ENCODE measurements around the gene R3HDM2. TPM values are rescaled to one million over a fixed set of nuclear protein-coding genes. Genes with fewer than 3 reads are reported as not detected.

The R3HDM2 gene
- total RNA-seq, 1 experiment from 2014 or later: 45.4 TPM

- RAD21 ChIA-PET (ENCODE audit: low non-redundant PET in 1 of 2, low total read pairs in 2 of 2, uncharacterized antibody in 2 of 2, unreplicated experiment in 2 of 2): no interaction called here
- intact Hi-C loops (cut with micrococcal nuclease): no loop called here
- TF ChIP-seq SRF (IDR thresholded peaks at IDR 0.05; ENCODE audit: low read depth): no peak
Measured at GRCh38 chr12:57395121-57395520, 35.7 kb downstream of the R3HDM2 start.

GRCh38 chr12:57390174-57390573 lies 40.7 kb downstream of the R3HDM2 start:
- Histone ChIP-seq H3K9me3 (ENCODE audit: control insufficient read depth in 1 of 2, insufficient read depth in 1 of 2, low read depth in 1 of 2, low read length in 2 of 2) (no peaks in the 10 kb centered on the region), H3K79me2 (ENCODE audit: insufficient read depth, low read length) (no peaks in the 10 kb centered on the region), H3K4me3 (replicated peaks in 1 of 2; ENCODE audit: low read depth in 1 of 2, low read length in 2 of 2) (no peak overlapping the region), H3K27ac (ENCODE audit: low read depth, low read length) (no peak overlapping the region), H3K27me3 (ENCODE audit: insufficient read depth, low read length) (no peaks in the 10 kb centered on the region), H2AFZ (ENCODE audit: low read depth, low read length, poor library complexity, severe bottlenecking) (no peak overlapping the region), H3K9me2 (ENCODE audit: insufficient read depth) (no peaks in the 10 kb centered on the region), H3K4me2 (ENCODE audit: low read length) (no peak overlapping the region), H3K4me1 (ENCODE audit: control insufficient read depth in 1 of 2, insufficient read depth in 2 of 2, low read length in 2 of 2) (peaks cover 0 to 20% of the 10 kb centered on the region in 2 experiments; a peak in 2 of 4 replicates), H3K9ac (ENCODE audit: low read length) (no peak overlapping the region), H4K20me1 (ENCODE audit: insufficient read depth) (no peaks in the 10 kb centered on the region), H3K36me3 (ENCODE audit: control insufficient read depth in 1 of 2, insufficient read depth in 2 of 2, low read length in 2 of 2) (no peaks in the 10 kb centered on the region; a peak in 1 of 4 replicates)
- CTCF ChIA-PET: interaction anchor here (1.4 kb wide), 1 partner anchor 62 kb away, joined by 5 read pairs; no protein-coding TSS in a partner anchor
- intact Hi-C loops (cut with micrococcal nuclease): no loop called here
- RAD21 ChIA-PET (ENCODE audit: low non-redundant PET in 1 of 2, low total read pairs in 2 of 2, uncharacterized antibody in 2 of 2, unreplicated experiment in 2 of 2): no interaction called here
- BruUV-seq (replicated peaks): no TSS peak
- DNase-seq (ENCODE audit: low read depth, low spot score): no peak
- ATAC-seq: no peak
- TF ChIP-seq EGR1 (IDR thresholded peaks at IDR 0.05; ENCODE audit: low read depth) (no peak), ATF3 (IDR thresholded peaks at IDR 0.05) (no peak), FOSL1 (IDR thresholded peaks at IDR 0.05; ENCODE audit: low read depth) (no peak), CEBPB (IDR thresholded peaks at IDR 0.05; ENCODE audit: low read depth) (no peak), RAD21 (IDR thresholded peaks at IDR 0.05; ENCODE audit: low read depth) (no peak), EZH2phosphoT487 (IDR thresholded peaks at IDR 0.05; ENCODE audit: borderline replicate concordance) (no peak), POLR2A (IDR thresholded peaks at IDR 0.05; ENCODE audit: borderline replicate concordance, extremely low read depth, insufficient read depth, insufficient read length) (no peak), ELF1 (IDR thresholded peaks at IDR 0.05; ENCODE audit: borderline replicate concordance, low read depth) (no peak), SRF (IDR thresholded peaks at IDR 0.05; ENCODE audit: low read depth) (no peak)
- POLR2A ChIA-PET: interaction anchor here (0.9 kb wide), 1 partner anchor 27 kb away, joined by 3 read pairs; no protein-coding TSS in a partner anchor

More at GRCh38 chr12:57395121-57395520, 35.7 kb downstream of the R3HDM2 start:
- Histone ChIP-seq H3K9me2 (ENCODE audit: insufficient read depth) (no peaks in the 10 kb centered on the region), H4K20me1 (ENCODE audit: insufficient read depth) (no peaks in the 10 kb centered on the region), H3K27me3 (ENCODE audit: insufficient read depth, low read length) (no peaks in the 10 kb centered on the region), H3K9ac (ENCODE audit: low read length) (no peak overlapping the region), H3K4me1 (ENCODE audit: control insufficient read depth in 1 of 2, insufficient read depth in 2 of 2, low read length in 2 of 2) (peaks cover 0 to 4% of the 10 kb centered on the region in 2 experiments; a peak in 1 of 4 replicates), H3K27ac (ENCODE audit: low read depth, low read length) (no peak overlapping the region), H3K4me3 (replicated peaks in 1 of 2; ENCODE audit: low read depth in 1 of 2, low read length in 2 of 2) (no peak overlapping the region), H3K4me2 (ENCODE audit: low read length) (no peak overlapping the region), H3K9me3 (ENCODE audit: control insufficient read depth in 1 of 2, insufficient read depth in 1 of 2, low read depth in 1 of 2, low read length in 2 of 2) (no peaks in the 10 kb centered on the region), H2AFZ (ENCODE audit: low read depth, low read length, poor library complexity, severe bottlenecking) (no peak overlapping the region), H3K79me2 (ENCODE audit: insufficient read depth, low read length) (no peaks in the 10 kb centered on the region), H3K36me3 (ENCODE audit: control insufficient read depth in 1 of 2, insufficient read depth in 2 of 2, low read length in 2 of 2) (no peaks in the 10 kb centered on the region; a peak in 1 of 4 replicates)
- ChIA-PET POLR2A (no interaction called here), CTCF (no interaction called here)
- no peak for DNase-seq (ENCODE audit: low read depth, low spot score)
- no TSS peak for BruUV-seq (replicated peaks)
- no peak for ATAC-seq

All from HCT116 (cell line).